ENCODE data around the gene RYR3.

DNA sequence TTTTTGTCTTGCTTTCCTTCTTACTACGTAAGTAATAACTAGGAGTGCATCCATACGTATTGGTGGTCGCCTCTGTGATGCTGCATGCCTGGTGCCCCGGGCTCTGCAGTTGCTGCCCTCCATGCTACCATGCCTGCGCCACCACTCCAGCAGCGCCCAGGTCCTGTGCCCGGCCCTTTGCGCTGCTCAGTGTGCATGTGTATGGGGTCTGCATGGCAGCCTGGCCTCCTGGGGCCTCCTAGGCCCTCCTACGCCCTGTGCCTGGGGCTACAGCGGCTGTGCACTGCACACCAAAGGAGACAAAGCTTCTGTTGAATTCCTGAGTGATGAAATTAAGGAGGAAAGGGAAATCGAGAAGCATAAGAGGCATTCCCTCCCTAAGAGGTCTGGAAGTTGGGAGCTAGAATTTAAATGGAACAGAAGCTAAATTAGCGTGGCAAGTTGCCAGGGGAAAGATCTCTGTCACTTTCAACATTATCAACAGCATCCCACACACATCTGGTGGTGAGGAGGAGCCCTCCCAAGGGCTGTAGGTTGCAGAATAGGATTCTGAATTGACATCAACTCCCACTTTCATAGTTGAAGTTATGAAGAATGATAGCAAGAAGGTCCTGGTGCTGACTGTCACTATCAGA, 382.5 kb downstream of the RYR3 start:
- TF ChIP-seq SP2 (tag by site-specific recombination; IDR thresholded peaks at IDR 0.05) (no peak), MEIS1 (CRISPR knock-in tag; IDR thresholded peaks at IDR 0.05; ENCODE audit: borderline replicate concordance) (no peak), SCRT2 (tag by site-specific recombination; IDR thresholded peaks at IDR 0.05) (no peak), SP3 (tag by site-specific recombination; IDR thresholded peaks at IDR 0.05) (no peak), ZNF24 (tag by site-specific recombination; IDR thresholded peaks at IDR 0.05) (no peak), REPIN1 (tag by site-specific recombination; IDR thresholded peaks at IDR 0.05; ENCODE audit: low read depth) (no peak)
- TF ChIP-seq, protein P1, sequence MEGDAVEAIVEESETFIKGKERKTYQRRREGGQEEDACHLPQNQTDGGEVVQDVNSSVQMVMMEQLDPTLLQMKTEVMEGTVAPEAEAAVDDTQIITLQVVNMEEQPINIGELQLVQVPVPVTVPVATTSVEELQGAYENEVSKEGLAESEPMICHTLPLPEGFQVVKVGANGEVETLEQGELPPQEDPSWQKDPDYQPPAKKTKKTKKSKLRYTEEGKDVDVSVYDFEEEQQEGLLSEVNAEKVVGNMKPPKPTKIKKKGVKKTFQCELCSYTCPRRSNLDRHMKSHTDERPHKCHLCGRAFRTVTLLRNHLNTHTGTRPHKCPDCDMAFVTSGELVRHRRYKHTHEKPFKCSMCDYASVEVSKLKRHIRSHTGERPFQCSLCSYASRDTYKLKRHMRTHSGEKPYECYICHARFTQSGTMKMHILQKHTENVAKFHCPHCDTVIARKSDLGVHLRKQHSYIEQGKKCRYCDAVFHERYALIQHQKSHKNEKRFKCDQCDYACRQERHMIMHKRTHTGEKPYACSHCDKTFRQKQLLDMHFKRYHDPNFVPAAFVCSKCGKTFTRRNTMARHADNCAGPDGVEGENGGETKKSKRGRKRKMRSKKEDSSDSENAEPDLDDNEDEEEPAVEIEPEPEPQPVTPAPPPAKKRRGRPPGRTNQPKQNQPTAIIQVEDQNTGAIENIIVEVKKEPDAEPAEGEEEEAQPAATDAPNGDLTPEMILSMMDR (tag by site-specific recombination; IDR thresholded peaks at IDR 0.05): no peak
- TF ChIP-seq, protein P2, sequence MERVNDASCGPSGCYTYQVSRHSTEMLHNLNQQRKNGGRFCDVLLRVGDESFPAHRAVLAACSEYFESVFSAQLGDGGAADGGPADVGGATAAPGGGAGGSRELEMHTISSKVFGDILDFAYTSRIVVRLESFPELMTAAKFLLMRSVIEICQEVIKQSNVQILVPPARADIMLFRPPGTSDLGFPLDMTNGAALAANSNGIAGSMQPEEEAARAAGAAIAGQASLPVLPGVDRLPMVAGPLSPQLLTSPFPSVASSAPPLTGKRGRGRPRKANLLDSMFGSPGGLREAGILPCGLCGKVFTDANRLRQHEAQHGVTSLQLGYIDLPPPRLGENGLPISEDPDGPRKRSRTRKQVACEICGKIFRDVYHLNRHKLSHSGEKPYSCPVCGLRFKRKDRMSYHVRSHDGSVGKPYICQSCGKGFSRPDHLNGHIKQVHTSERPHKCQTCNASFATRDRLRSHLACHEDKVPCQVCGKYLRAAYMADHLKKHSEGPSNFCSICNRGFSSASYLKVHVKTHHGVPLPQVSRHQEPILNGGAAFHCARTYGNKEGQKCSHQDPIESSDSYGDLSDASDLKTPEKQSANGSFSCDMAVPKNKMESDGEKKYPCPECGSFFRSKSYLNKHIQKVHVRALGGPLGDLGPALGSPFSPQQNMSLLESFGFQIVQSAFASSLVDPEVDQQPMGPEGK (tag by site-specific recombination; IDR thresholded peaks at IDR 0.05): no peak
- TF ChIP-seq, protein P3, sequence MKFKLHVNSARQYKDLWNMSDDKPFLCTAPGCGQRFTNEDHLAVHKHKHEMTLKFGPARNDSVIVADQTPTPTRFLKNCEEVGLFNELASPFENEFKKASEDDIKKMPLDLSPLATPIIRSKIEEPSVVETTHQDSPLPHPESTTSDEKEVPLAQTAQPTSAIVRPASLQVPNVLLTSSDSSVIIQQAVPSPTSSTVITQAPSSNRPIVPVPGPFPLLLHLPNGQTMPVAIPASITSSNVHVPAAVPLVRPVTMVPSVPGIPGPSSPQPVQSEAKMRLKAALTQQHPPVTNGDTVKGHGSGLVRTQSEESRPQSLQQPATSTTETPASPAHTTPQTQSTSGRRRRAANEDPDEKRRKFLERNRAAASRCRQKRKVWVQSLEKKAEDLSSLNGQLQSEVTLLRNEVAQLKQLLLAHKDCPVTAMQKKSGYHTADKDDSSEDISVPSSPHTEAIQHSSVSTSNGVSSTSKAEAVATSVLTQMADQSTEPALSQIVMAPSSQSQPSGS (tag by site-specific recombination; IDR thresholded peaks at IDR 0.05; ENCODE audit: low read depth): no peak

Measured in HEK293 (cell line).